GM18519 (cell line): ENCODE data around the gene ARSB.
A peak's percentile ranks its signal among the peaks of the same experiment; 100 is the strongest.

Experiments used
- ATAC-seq: cut with Tn5 transposase; IDR thresholded peaks from one replicate; pipeline ENCODE4 v1.9.1; 2021; ENCODE audit warnings: mild to moderate bottlenecking, moderate library complexity; ENCODE audit not compliant: unreplicated experiment, low FRiP score

ARSB gene

DNA sequence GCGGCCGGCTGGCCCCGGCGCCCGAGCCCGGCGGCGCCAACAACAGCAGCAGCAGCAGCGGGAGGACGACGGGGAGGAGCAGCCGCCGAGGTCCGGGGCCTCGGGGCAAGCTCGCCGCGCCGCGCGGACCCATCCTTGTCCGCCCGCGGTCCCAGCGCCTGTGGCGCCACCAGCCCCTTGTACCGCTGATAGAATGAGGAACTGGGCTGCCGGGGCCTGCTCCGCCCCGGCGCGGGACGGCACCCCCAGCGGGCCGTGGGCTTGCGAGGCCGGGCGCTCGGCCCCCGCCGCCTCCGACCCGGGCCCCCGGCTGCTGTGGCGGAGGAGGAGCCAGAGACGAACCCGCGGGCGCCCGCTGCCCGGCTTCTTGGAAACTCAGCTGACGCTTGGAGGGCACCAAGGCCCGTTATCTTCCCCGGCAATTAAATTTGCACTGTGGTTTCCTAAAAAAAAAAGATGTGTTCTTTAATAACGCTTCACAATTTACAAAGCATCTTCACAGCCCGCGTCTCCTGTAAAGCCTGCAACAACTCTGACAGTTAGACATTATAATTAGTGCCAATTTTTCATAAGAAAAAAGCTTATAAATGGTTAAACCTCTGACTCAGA, at the start of gene ARSB:
ARSB (minus strand) TSS at position 195 of the 609 bp plus-strand sequence; CDS start at position 133, 62 bp downstream.
- peak; percentile 20 for ATAC-seq

DNA sequence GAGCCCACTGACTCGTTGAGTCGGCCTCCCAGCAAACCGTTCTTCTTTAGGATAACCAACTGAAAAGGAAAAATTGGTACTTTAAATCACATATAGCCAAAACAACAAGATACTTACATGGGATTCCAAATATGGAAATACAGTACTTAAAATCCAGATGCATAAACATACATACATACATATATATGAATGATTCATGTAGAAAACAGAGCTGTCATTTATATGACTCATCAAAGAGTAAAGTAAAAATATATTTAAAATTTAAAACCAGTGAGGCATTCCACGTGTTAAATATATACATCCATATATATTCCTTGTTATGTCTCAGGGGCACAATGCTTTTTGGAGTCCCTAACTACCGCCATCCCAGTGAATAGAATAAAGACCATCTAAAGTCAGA, 47.7 kb upstream of the ARSB start:
- no peak for ATAC-seq

DNA sequence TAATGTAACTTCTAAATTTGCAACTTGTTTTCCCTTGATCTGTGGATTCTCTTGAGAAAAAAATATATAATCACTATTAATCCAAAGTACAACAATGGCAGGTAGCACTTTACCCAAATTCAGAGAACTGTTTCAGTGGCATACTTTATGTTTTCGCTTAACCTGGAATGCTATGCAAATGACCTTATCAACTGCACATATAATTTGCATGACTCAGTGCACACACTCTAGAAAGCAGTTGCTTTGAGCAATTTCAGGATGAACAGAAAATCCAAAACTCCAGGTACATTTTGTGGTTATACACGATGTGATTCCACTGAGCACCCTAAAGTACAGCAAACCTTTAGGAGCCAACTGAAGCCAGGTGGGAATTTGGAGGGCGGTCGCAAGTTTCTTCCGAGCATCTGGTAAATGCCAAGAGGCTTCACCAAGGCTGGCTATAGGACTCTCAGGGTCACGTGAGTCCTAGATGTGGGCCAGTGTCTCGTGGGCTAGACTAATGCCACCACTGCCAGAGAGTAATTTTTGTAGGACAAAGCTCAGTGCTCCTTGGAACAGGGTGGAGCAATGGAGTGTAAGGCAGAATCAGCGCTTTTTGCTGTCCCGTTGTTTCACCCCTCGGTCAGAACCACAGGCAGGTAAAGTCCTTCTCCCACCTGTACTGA, 47.1 kb upstream of the ARSB start:
- no peak for ATAC-seq

DNA sequence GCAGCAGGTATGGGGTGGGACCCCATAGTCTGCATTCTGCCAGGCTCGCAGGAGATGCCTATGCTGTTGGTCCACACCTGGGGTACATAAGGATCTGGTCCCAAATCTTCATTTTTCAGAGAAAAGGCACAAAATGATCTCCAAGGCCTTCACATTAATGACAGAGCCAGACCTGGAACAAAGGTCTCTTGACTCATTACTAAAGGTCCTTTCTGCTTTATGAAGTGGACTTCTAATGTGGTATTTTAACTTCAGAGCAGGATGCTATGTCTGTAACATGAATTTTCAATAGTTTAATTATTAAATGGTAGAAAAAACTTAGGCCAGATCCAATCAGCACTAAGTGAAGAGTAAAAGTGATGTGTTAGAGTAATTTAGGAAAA, 46.4 kb upstream of the ARSB start:
- no peak for ATAC-seq

- no peak for ATAC-seq
Observed at GRCh38 chr5:79030663-79031484, 45.8 kb upstream of the ARSB start.

DNA sequence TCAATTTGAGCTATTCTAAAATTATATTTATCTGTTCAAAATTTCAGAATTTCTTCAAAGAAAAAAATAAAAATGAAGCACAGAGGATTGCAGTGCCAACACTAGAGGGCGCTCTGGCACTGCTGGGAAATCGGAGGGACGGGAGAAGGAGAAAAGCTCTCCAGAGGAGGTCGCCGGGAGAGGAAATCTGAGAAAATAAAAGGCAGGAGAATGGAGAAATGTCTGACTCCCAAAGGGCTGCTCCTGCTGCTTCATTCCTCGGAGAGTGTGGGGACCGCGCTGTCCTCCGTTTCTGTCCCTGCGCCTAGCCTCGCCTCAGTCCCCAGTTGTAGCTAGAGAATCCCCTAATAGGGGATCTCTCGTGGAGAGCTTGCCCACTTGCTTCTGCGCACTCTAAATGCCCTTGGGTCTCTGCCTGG, 40.0 kb upstream of the ARSB start:
- no peak for ATAC-seq

- ATAC-seq, result no peak
Observed at GRCh38 chr5:79023947-79024346, 38.8 kb upstream of the ARSB start.

DNA sequence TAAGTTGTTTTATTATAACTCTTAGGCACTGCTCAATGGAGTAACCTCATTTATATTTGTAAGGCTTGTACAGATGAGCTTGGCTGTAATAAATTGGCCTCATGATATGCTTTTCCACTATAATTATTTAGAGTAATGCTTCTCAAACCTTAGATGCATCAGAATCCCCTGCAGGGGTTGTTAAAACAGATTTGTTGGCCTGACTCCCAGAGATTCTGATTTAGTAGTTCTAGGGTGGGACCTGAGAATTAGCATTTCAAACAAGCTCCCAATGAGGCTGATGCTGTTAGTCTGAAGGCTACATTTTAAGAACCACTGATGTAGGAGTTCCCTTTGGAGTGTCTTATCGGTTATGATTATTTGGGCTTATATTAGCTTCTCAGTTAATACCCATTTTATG, 38.2 kb upstream of the ARSB start:
- no peak for ATAC-seq

- no peak for ATAC-seq
Observed at GRCh38 chr5:79022771-79023170, 37.7 kb upstream of the ARSB start.

DNA sequence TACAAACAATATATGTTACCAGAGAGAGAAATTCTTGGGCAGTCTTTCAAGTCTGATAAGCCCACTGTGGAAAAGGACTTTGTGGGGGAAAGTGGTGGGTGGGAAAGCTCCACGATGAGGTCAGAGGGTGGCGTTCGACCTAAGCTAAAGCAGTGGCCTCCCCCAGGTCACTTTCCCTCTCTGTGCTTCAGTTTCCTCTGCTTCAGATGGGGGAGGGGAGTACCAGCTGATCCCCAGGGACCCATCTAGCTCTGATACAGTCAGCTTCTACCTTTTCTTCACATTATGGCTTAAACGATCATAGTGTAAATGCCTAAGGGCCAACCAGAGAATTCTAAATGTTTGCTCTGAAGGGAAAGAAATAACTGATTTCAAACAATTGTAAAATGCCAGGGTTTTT, 36.6 kb upstream of the ARSB start:
- no peak for ATAC-seq

- no peak for ATAC-seq
Observed at GRCh38 chr5:79020861-79021561, 35.9 kb upstream of the ARSB start.

GRCh38 chr5:79014631-79015030, 29.5 kb upstream of the ARSB start:
- ATAC-seq, result no peak

GRCh38 chr5:79011869-79012268, 26.8 kb upstream of the ARSB start:
- ATAC-seq, result no peak

- ATAC-seq, result no peak
Observed at GRCh38 chr5:79011219-79011836, 26.2 kb upstream of the ARSB start.

GRCh38 chr5:79008362-79008761, 23.3 kb upstream of the ARSB start:
- ATAC-seq, result no peak

- no peak for ATAC-seq
Observed at GRCh38 chr5:79007872-79008271, 22.8 kb upstream of the ARSB start.

GRCh38 chr5:79005936-79006631, 21.0 kb upstream of the ARSB start:
- ATAC-seq, result no peak

DNA sequence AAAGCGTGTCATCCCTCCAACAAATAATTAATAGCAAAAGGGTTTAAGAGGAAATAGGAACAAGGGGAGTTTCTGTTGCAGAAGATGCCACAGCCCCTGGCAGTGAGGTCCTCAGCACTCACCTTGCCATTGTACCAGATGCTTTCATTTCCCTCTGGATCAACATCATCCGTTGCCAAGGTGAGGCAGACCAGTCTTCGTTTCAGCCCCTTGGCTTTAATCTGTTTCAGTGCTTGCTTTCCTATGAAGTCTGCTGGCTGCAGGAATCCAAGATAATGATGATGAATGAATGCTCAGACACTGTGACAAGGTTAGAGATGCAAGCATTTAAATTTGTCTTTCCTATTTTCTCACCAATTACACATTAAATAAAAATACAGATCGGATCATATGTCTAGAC, 20.0 kb upstream of the ARSB start:
- ATAC-seq, result no peak

- no peak for ATAC-seq
Observed at GRCh38 chr5:79002374-79002773, 17.3 kb upstream of the ARSB start.

DNA sequence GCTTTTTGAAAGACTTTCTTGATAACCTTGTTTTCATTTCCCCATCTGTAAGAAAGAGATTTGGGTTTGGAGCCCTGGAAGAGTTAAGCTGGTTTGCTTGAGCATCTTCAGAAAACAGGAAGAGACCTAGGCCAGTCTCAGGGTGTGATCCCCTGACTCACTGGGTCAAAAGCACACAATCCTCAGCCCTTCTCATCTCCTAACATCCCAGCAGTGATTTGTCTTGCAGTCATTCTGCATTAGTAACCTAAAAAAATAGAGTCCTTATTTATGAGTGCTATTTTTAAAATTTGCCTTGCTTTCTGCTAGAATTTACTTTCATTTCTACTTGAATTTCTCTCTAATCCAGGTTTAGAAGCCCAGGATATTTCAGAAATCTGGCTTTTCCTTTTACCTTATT, 16.4 kb upstream of the ARSB start:
- no peak for ATAC-seq
